ENCODE results near the gene MSL1. TPM values are rescaled to one million over a fixed set of nuclear protein-coding genes. Genes with fewer than 3 reads are reported as not detected.
A peak's percentile ranks its signal among the peaks of the same experiment; 100 is the strongest.

The MSL1 gene
- total and polyA plus RNA-seq, 2 of the 13 experiments (the other 11 are each of a cell fraction or from before 2014, with no cell fraction given), result 63.8 to 88.5 TPM

- TF ChIP-seq, protein P1, sequence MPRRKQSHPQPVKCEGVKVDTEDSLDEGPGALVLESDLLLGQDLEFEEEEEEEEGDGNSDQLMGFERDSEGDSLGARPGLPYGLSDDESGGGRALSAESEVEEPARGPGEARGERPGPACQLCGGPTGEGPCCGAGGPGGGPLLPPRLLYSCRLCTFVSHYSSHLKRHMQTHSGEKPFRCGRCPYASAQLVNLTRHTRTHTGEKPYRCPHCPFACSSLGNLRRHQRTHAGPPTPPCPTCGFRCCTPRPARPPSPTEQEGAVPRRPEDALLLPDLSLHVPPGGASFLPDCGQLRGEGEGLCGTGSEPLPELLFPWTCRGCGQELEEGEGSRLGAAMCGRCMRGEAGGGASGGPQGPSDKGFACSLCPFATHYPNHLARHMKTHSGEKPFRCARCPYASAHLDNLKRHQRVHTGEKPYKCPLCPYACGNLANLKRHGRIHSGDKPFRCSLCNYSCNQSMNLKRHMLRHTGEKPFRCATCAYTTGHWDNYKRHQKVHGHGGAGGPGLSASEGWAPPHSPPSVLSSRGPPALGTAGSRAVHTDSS (CRISPR knock-in tag; conservative IDR thresholded peaks at IDR 0.05), result no peak
- TF ChIP-seq ZNF382 (CRISPR knock-in tag; IDR thresholded peaks at IDR 0.05; ENCODE audit: borderline replicate concordance) (no peak), FOXO1 (CRISPR knock-in tag; IDR thresholded peaks at IDR 0.05) (no peak), SAFB2 (CRISPR knock-in tag; IDR thresholded peaks at IDR 0.05; ENCODE audit: borderline replicate concordance, low read depth) (no peak), NR1H2 (CRISPR knock-in tag; IDR thresholded peaks at IDR 0.05; ENCODE audit: borderline replicate concordance, low read depth) (no peak), SRSF9 (IDR thresholded peaks at IDR 0.05; ENCODE audit: borderline replicate concordance, insufficient read depth, low read depth, low read length, poor library complexity, severe bottlenecking) (no peak), ZNF251 (CRISPR knock-in tag; IDR thresholded peaks at IDR 0.05) (no peak), TSC22D2 (CRISPR knock-in tag; IDR thresholded peaks at IDR 0.05; ENCODE audit: borderline replicate concordance) (no peak)
Measured at GRCh38 chr17:40074175-40074512, 47.6 kb upstream of the MSL1 start (continued).

- Histone ChIP-seq H3K36me3 (replicated peaks in 1 of 2; ENCODE audit: control insufficient read depth in 1 of 2, insufficient read depth in 2 of 2, low read length in 2 of 2) (peaks cover 1 to 4% of the 10 kb centered on the region in 2 experiments; a peak in 1 of 5 replicates), H3K27ac (ENCODE audit: extremely low read length, insufficient read depth, low read length) (no peak overlapping the region), H2AFZ (ENCODE audit: low read length) (no peak overlapping the region), H4K20me1 (ENCODE audit: insufficient read depth, low read length) (no peaks in the 10 kb centered on the region), H3K4me1 (ENCODE audit: insufficient read depth, low read length) (peaks cover 55% of the 10 kb centered on the region), H3K9ac (ENCODE audit: insufficient read depth, low read depth, low read length) (no peak overlapping the region), H3K4me3 (replicated peaks in 1 of 3; ENCODE audit: insufficient read depth in 1 of 3, low read depth in 2 of 3, low read length in 3 of 3) (no peak overlapping the region), H3K9me3 (ENCODE audit: low read length) (no peaks in the 10 kb centered on the region), H3K27me3 (ENCODE audit: control insufficient read depth in 1 of 2, insufficient read depth in 2 of 2, low read length in 2 of 2) (no peaks in the 10 kb centered on the region), H3K79me2 (ENCODE audit: insufficient read depth, low read length) (no peaks in the 10 kb centered on the region), H3K4me2 (ENCODE audit: low read depth, low read length) (no peak overlapping the region)
- ChIA-PET POLR2A (interaction anchor here (1.0 to 2.2 kb wide), 8 partner anchors 8 to 65 kb away, joined by 3 to 23 read pairs (median 14); partner anchors contain the start of genes CASC3, MED24, NR1D1 and THRA), CTCF (ENCODE audit: low intra/inter-chr PET ratio, low total read pairs) (interaction anchor here (0.8 to 2.4 kb wide), 7 partner anchors 12 to 61 kb away, joined by 3 to 25 read pairs (median 6); partner anchors contain the start of gene THRA)
- in situ Hi-C loops (cut with HindIII; ENCODE audit: extremely low pct_ligation_motif_present, low pct_unique_long_range_greater_than_20kb) (no loop called here), intact Hi-C loops (cut with micrococcal nuclease; ENCODE audit: unreplicated experiment) (loop anchor here (2.0 kb wide), 2 partner anchors 36 to 60 kb away; partner anchors contain the start of gene CSF3)
- BruUV-seq (replicated peaks), result no TSS peak
- ATAC-seq (no peak), DNase-seq (ENCODE audit: low spot score) (no peak), FAIRE-seq (no peak)
- 98% methylated on average over 6 of the region's 6 CpGs for WGBS (ENCODE audit: low lambda C conversion rate)
- TF ChIP-seq SRSF9 (IDR thresholded peaks at IDR 0.05; ENCODE audit: borderline replicate concordance, insufficient read depth, low read depth, low read length, poor library complexity, severe bottlenecking) (no peak), ZNF549 (CRISPR knock-in tag; IDR thresholded peaks at IDR 0.05) (no peak), THYN1 (CRISPR knock-in tag; IDR thresholded peaks at IDR 0.05; ENCODE audit: borderline replicate concordance, low read depth) (no peak), CSRNP2 (CRISPR knock-in tag; conservative IDR thresholded peaks at IDR 0.05; ENCODE audit: low read depth) (no peak), ZNF891 (CRISPR knock-in tag; IDR thresholded peaks at IDR 0.05) (0 out of 2 replicates have a peak, but pooled peaks have one; percentile 51), SRSF4 (IDR thresholded peaks at IDR 0.05; ENCODE audit: low read depth, low read length, poor library complexity, severe bottlenecking) (no peak), ZNF598 (CRISPR knock-in tag; IDR thresholded peaks at IDR 0.05; ENCODE audit: borderline replicate concordance) (no peak)
Measured at GRCh38 chr17:40074871-40075200, 46.9 kb upstream of the MSL1 start.
